ENCODE measurements around the gene SLC46A2.

The SLC46A2 gene

GRCh38 chr9:112839331-112839730, 51.3 kb downstream of the SLC46A2 start:
- H3K4me3 Mint-ChIP-seq, result no peak overlapping the region
- peaks cover 7% of the 10 kb centered on the region for H3K36me3 Mint-ChIP-seq (ENCODE audit: low read depth)
- H3K27ac Mint-ChIP-seq, result no peak overlapping the region
- no peaks in the 10 kb centered on the region for H3K9me3 Mint-ChIP-seq
- H3K4me1 Mint-ChIP-seq (ENCODE audit: low read depth), result peaks cover under 1% of the 10 kb centered on the region
- H3K27me3 Mint-ChIP-seq (ENCODE audit: low read depth), result no peaks in the 10 kb centered on the region

DNA sequence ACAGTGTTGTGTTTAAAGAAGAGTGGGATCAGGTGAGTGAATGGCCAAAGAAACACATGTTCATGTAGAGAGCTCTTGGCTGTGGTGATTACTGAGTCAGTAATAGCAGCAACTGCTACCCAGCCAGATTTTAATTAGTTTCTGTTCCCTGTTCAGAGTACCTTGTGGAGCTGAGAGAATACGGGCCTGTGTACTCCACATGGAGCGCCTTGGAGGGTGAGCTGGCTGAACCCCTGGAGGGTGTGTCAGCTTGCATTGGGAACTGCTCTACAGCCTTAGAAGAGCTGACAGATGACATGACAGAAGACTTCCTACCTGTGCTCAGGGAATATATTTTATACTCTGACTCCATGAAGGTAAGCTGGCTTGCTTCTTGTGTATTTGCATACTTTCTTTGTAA, 52.3 kb downstream of the SLC46A2 start:
- no peak overlapping the region for H3K4me3 Mint-ChIP-seq
- no peak overlapping the region for H3K27ac Mint-ChIP-seq
- no peaks in the 10 kb centered on the region for H3K9me3 Mint-ChIP-seq
- H3K4me1 Mint-ChIP-seq (ENCODE audit: low read depth), result no peaks in the 10 kb centered on the region
- no peaks in the 10 kb centered on the region for H3K27me3 Mint-ChIP-seq (ENCODE audit: low read depth)
- H3K36me3 Mint-ChIP-seq (ENCODE audit: low read depth), result peaks cover 7% of the 10 kb centered on the region

- Mint-ChIP-seq H3K9me3 (no peaks in the 10 kb centered on the region), H3K27ac (no peak overlapping the region), H3K27me3 (ENCODE audit: low read depth) (no peaks in the 10 kb centered on the region), H3K36me3 (ENCODE audit: low read depth) (peaks cover 7% of the 10 kb centered on the region), H3K4me3 (no peak overlapping the region), H3K4me1 (ENCODE audit: low read depth) (no peaks in the 10 kb centered on the region)
Measured at GRCh38 chr9:112836394-112836793, 54.3 kb downstream of the SLC46A2 start.

DNA sequence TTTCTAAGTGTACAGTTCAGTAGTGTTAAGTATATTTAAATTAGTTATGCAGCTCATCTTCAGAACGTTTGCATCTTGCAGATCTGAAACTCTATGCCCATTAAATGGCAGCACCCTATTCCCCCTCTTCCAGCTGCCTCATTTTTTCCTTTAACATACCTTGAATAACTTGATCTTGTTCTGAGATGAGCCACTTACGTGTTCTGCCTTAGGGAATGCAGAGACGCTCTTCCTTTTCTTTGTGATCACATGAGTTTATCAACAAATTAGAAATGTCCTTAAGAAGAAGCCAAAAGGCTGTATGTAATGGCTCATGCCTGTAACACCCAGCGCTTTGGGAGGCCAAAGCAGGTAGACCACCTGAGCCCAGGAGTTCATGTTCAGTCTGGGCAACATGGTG, 57.6 kb downstream of the SLC46A2 start:
- no peaks in the 10 kb centered on the region for H3K9me3 Mint-ChIP-seq

GRCh38 chr9:112831969-112832368, 58.7 kb downstream of the SLC46A2 start:
- Mint-ChIP-seq H3K36me3 (ENCODE audit: low read depth) (peaks cover 2% of the 10 kb centered on the region), H3K27me3 (ENCODE audit: low read depth) (no peaks in the 10 kb centered on the region), H3K4me3 (no peak overlapping the region), H3K9me3 (no peaks in the 10 kb centered on the region), H3K27ac (no peak overlapping the region), H3K4me1 (ENCODE audit: low read depth) (peaks cover 1% of the 10 kb centered on the region)

More for the DNA sequence above, 57.6 kb downstream of the SLC46A2 start:
- no peak overlapping the region for H3K4me3 Mint-ChIP-seq
- H3K27me3 Mint-ChIP-seq (ENCODE audit: low read depth), result no peaks in the 10 kb centered on the region
- peaks cover 1% of the 10 kb centered on the region for H3K4me1 Mint-ChIP-seq (ENCODE audit: low read depth)
- H3K36me3 Mint-ChIP-seq (ENCODE audit: low read depth), result peaks cover 2% of the 10 kb centered on the region
- H3K27ac Mint-ChIP-seq, result no peak overlapping the region

DNA sequence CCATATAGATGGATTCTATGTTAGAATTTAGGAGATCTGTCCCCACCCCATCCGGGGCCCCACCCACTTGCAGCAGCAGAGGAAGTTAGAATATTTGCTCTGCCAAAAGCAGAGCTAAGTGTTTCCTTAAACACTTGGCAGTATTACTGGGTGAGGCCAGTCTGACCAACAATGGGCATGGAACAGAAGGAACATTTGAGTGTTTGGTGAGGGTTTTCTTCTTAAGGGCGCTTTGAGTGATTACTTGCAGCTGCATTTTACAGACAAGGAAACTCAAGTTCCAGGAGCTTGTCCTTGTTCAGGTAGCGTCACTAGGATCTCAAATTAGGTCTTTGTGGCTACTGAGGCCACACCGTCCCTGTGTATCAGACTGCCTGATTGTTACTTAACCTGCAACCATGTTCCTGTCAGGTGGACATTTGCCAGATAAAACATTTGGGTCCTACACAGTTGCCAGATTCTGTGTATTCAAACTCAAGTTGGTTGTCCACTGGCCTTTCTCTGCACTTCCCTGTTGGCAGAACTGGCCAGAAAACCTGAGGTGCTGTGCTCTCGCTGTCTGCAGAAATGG, 59.3 kb downstream of the SLC46A2 start:
- Mint-ChIP-seq H3K4me1 (ENCODE audit: low read depth) (peaks cover 1% of the 10 kb centered on the region), H3K9me3 (no peaks in the 10 kb centered on the region), H3K27ac (no peak overlapping the region), H3K36me3 (ENCODE audit: low read depth) (peaks cover 2% of the 10 kb centered on the region), H3K27me3 (ENCODE audit: low read depth) (no peaks in the 10 kb centered on the region), H3K4me3 (no peak overlapping the region)

All from T-helper 1 cell treated with Interleukin-12 subunit alpha and Interleukin-12 subunit beta and Interleukin-4 antibody, amounts not matched to agents 30 μg/mL and 1 μg/mL, for 36 hours (primary cell).